Measurements from ENCODE around the gene CERT1. TPM values are rescaled to one million over a fixed set of nuclear protein-coding genes. Genes with fewer than 3 reads are reported as not detected.
"Not testable (repeated sequence)": the region's sequence is repeated elsewhere in the genome, so short reads cannot be mapped to it uniquely, and the experiment has no call there.

Gene CERT1
- polyA plus RNA-seq (ENCODE audit: insufficient read length in 12 of 12), result 100 to 1,000 TPM in 1 of 12 donors, 10 to 100 TPM in 11; 32.2 to 130 (median 37.9) TPM
- long read RNA-seq, donor 1, transcript COL4A3BP-222 (17 exons, 3,154 nt), result major isoform, 5 of 19 reads
- long read RNA-seq, donor 1, partial matches to known transcripts, result 12 of 19 reads
- long read RNA-seq, donor 1, other reads (novel, unspliced or antisense), result 0 of 19 reads
- long read RNA-seq, donor 2, partial matches to known transcripts, result 13 of 17 reads
- long read RNA-seq, donor 2, other reads (novel, unspliced or antisense), result 0 of 17 reads
- long read RNA-seq, donor 3, partial matches to known transcripts, result 0 of 1 reads
- long read RNA-seq, donor 3, other reads (novel, unspliced or antisense), result 0 of 1 reads
- long read RNA-seq, donor 4, partial matches to known transcripts, result 0 of 1 reads
- long read RNA-seq, donor 4, other reads (novel, unspliced or antisense), result 0 of 1 reads
- long read RNA-seq, donor 5, full-length matches to known transcripts, result 7 of 7 reads
- long read RNA-seq, donor 5, partial matches to known transcripts, result 0 of 7 reads
- long read RNA-seq, donor 5, other reads (novel, unspliced or antisense), result 0 of 7 reads
- long read RNA-seq, donor 6, partial matches to known transcripts, result 0 of 3 reads
- long read RNA-seq, donor 6, other reads (novel, unspliced or antisense), result 0 of 3 reads
- long read RNA-seq, donor 7, partial matches to known transcripts, result 0 of 1 reads
- long read RNA-seq, donor 7, other reads (novel, unspliced or antisense), result 0 of 1 reads
- long read RNA-seq, donor 8, full-length matches to known transcripts, result 13 of 13 reads
- long read RNA-seq, donor 8, partial matches to known transcripts, result 0 of 13 reads
- long read RNA-seq, donor 8, other reads (novel, unspliced or antisense), result 0 of 13 reads
- long read RNA-seq, donor 9, partial matches to known transcripts, result 0 of 3 reads
- long read RNA-seq, donor 9, other reads (novel, unspliced or antisense), result 0 of 3 reads
- long read RNA-seq, donor 10, partial matches to known transcripts, result 0 of 5 reads
- long read RNA-seq, donor 10, other reads (novel, unspliced or antisense), result 0 of 5 reads
- long read RNA-seq, donor 11, partial matches to known transcripts, result 0 of 1 reads
- long read RNA-seq, donor 11, other reads (novel, unspliced or antisense), result 0 of 1 reads

DNA sequence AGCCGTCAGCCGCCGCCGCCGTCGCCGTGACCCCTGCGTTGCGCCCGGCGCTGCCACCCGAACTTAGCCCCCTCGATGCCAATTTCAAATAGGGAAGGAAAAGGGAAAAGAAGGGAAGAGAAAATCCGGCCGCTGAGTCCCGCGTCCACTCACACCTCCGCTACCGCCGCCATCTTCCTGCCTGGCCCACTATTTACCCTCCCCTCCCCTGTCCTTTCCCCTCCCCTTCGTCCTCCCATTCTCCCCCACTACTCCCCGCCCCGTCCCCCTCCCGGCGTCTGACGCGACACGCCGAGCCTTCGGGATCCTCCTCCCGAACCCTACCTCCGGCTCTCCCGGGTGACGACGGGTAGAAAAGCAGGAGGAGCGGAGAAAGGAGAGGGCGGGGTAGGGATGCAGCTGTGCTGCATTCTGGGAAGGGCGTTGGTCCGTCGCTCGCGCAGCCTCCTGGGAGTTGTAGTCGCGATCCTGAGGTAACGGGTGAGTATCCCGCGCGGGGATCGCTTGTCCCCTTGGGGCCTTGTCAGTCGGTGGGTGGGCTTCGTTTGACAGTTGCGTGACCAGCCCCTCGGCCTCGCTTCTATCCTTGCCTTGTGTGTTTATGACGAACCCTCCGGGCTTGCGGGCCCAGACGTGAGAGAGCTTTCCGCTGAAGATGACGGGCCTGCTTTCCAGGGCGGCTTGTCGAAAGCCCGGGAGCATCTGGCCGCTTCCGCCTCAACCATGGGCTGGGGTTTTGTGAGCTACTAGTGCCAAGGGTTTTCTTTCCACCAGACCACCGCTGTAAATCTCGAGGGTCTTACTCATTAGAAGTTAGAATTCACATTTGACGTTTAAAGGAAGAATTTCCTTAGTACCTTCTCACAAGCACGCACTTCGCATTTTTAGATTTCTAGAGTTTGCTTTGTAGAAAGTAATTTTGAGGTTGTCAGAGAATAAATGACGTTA lies at the start of gene CERT1, which contains the start of gene POLK:
Gene CERT1 (minus strand): TSS at position 195 of the 948 bp plus-strand sequence. CDS start 422 bp downstream, outside the sequence.
Gene POLK (plus strand): TSS at position 457 of the 948 bp plus-strand sequence.
- peak; percentile 99 for DNase-seq

DNA sequence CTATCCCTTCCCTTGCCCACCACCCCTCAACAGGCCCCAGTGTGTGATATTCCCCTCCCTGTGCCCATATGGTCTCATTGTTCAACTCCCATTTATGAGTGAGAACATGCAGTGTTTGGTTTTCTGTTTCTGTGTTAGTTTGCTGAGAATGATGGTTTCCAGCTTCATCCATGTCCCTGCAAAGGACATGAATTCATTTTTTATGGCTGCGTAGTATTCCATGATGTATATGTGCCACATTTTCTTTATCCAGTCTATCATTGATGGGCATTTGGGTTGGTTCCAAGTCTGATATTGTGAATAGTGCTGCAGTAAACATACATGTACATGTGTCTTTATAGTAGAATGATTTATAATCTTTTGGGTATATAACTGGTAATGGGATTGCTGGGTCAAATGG lies 49.2 kb upstream of the CERT1 start:
- not testable (repeated sequence) for DNase-seq

GRCh38 chr5:75558981-75559632 lies 47.7 kb upstream of the CERT1 start:
- DNase-seq, result no peak

- DNase-seq, result no peak
Measured at GRCh38 chr5:75558221-75558620, 46.8 kb upstream of the CERT1 start.

DNA sequence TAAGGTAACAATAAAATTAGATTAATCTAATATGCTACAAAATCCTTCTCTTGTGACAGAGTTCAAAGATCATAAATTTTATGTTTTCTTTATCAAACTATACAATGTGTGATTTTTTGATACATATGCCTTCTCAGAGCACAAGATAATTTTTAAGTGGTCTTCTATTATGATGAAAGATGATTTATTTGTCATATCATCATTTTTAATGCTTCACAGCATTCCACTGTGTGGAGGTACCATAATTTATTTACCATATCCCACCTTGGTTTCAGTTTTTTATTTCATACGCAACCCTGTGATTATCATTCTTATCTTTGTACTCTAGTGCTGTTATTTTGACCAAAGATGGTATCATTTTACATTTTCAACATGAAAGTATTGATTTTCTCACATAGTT lies 41.9 kb upstream of the CERT1 start:
- no peak for DNase-seq

- no peak for DNase-seq
Measured at GRCh38 chr5:75552764-75553163, 41.3 kb upstream of the CERT1 start.

- no peak for DNase-seq
Measured at GRCh38 chr5:75551471-75551870, 40.0 kb upstream of the CERT1 start.

- DNase-seq, result no peak
Measured at GRCh38 chr5:75550597-75550996, 39.2 kb upstream of the CERT1 start.

DNA sequence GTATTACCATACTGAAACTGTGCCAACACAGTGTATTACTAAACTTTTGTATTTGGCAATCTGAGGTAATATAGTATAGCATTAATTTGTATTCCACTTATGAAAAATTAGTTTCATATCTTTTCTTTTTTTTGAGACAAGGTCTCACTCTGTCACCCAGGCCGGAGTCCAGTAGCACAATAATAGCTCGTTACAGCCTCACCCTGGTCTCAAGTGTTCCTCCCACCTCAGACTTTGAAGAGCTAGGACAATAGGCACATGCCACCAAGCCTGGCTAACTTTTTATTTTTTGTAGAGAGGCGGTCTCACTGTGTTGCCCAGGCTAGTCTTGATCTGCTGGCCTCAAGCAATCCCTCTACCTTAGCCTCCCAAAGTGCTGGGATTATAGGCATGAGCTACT lies 36.4 kb upstream of the CERT1 start:
- no peak for DNase-seq

DNA sequence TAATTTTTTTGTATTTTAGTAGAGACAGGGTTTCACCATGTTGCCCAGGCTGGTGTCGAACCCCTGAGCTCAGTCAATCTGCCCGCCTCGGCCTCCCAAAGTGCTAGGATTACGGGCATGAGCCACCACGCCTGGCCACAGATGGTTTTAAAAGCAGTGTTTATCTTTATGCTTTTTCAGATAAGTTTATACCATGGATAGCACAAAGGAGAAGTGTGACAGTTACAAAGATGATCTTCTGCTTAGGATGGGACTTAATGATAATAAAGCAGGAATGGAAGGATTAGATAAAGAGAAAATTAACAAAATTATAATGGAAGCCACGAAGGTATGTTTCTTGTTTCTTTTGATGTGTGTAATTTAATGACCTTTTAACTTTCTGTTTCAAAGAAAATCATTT lies 35.4 kb upstream of the CERT1 start:
- DNase-seq, result no peak

DNA sequence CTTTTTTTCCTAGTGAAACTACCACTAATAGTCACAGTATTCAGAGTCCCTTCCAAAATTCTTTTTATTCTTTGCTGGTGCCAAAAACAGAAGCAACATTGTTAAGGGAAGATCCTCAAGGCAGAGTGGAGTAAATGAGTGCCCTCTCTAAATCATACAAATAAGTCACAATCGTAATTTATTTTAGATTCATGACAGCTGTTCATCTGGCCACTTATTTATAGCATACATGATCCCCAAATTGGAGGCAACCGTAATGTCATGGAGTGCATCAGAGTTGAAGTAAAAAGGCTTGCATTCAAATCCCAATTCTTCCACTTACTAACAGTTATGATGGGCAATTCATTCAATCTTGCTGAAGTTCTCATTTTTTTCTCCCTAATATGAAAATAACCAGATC lies 33.7 kb upstream of the CERT1 start:
- no peak for DNase-seq

DNA sequence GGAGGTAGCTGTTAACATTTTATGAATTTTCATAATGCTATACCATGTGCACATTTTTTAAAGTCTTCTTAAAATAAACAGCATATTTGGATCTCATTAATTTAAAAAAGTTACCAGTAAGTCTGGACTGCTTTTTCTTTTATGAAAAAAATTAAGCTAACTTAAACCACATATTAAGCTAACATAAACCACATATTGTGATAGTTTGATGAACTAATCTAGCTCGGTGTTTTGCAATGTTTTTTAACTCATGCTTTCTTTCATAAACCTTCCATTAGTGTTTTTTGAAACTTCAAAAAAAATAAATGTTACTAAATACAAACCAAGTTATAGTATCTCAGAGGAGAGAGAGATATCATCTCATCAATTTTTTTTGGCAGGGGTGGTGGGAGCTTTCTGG lies 26.8 kb upstream of the CERT1 start:
- DNase-seq, result no peak

DNA sequence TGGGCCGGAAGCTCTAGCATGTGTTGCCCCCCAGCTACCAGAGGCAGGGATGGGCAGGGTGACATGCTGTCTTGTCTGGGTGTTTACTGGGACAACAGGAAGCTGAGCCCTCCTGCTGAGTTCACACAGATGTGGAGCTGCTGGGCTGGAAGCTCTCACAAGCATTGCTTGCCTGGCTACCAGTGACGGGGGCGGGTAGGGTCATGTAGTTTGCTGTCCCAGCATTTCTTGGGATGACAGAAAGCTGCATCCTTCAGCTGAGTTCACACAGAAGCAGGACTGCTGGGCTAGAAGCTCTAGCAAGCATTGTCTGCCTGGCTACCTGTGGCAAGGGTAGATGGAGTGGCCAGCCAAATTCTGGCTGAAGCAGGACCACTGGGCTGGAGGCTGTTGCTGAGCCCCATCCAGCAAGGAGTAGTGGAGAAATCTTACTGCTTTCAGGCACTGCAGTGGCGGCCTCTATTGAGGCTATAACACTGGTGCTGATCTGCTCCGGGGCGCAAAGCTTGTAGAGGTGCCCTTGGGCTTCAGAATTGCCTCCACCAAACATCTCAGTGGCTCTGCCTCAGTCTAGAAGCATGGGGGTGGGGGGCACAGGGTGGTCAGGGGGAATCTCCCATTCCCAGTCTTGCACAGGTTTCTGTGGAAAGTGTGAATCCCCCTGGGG lies 25.4 kb upstream of the CERT1 start:
- DNase-seq, result no peak

DNA sequence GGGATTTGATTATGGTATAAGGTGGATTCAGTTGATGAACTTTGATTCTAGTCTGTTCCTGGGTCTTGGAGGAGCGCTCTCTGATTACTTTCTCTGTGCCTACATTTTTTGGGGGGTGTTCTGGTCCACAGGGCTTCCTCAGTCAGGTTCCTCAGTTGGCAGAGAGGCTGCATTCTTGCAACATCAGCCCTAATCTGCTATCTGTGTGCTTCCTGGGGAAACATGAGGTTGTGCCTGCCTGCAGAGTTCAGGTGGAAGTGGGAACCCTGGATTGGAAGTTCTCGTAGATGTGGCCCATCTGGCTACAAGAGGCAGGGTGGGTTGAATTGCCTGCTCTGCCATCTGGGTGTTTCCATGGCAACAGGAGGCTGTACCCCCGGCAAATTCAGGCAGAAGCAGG lies 24.7 kb upstream of the CERT1 start:
- DNase-seq, result no peak

GRCh38 chr5:75534734-75535133 lies 23.3 kb upstream of the CERT1 start:
- DNase-seq, result no peak

- not testable (repeated sequence) for DNase-seq
Measured at GRCh38 chr5:75533716-75534115, 22.3 kb upstream of the CERT1 start.

DNA sequence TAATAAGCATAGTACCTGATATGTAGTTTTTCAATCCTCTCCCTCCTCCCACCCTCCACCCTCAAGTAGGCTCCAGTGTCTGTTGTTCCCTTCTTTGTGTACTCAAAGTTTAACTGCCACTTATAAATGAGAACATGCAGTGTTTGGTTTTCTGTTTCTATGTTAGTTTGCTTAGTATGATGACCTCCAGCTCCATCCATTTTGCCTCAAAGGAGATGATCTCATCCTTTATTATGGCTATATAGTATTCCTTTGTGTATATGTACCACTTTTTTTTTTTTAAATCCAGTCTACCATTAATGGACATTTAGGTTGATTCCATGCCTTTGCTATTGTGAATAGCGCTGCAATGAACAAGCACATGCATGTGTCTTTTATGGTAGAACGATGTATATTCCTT lies 20.8 kb upstream of the CERT1 start:
- DNase-seq, result no peak

- DNase-seq, result no peak
Measured at GRCh38 chr5:75529185-75529584, 17.8 kb upstream of the CERT1 start.

DNA sequence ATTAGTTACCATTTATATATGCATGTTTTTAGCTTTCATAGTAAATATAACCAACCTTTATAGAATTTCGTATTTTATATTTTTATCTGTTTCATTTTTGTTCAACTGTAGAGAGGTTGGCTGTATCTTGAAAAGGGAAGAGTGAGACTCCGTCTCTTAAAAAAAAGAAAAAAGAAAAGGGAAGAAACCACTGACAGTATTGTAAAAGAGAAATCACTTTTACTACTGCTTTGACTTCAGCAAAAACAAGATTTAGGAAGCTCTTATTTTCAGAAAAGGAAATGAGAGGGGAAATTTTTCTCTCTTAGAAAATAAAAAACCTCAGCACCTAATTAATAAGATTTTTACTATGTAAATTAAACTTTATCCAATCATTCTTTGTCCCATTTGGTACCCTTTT lies 14.6 kb upstream of the CERT1 start:
- DNase-seq, result no peak

DNA sequence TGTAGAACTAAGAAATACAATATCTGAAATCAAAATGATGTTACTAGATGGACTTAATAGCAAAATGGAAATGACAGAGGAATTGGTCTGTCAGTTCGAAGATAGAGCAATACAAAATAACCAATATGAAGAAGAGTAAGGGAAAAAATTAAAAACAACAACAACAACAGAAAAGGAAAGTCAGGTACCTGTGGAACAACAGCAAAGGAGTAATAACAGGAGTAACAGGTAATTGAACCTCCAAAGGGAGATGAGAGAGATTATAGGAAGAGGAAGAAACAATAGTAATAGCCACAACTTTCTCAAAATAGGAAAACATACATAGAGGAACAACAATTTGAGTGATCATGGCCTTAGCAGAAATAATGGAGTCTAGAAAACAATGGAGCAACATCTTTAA lies 13.9 kb upstream of the CERT1 start:
- no peak for DNase-seq
